GM19043 (cell line): Measurements from ENCODE around the gene PHACTR3.

Source experiments
- ATAC-seq: cut with Tn5 transposase; IDR thresholded peaks from one replicate; pipeline ENCODE4 v1.9.1; 2021; ENCODE audit warnings: low read depth; ENCODE audit not compliant: unreplicated experiment

Gene PHACTR3

GRCh38 chr20:59806578-59806975 is 202.2 kb downstream of the PHACTR3 start:
- ATAC-seq = no peak

GRCh38 chr20:59807909-59808728 is 203.8 kb downstream of the PHACTR3 start:
- ATAC-seq = no peak

GRCh38 chr20:59808729-59809381 is 204.5 kb downstream of the PHACTR3 start:
- no peak for ATAC-seq

- ATAC-seq = no peak
Observed at GRCh38 chr20:59809630-59810448, 205.5 kb downstream of the PHACTR3 start.

- no peak for ATAC-seq
Observed at GRCh38 chr20:59810449-59811187, 206.3 kb downstream of the PHACTR3 start.

- no peak for ATAC-seq
Observed at GRCh38 chr20:59811681-59812171, 207.4 kb downstream of the PHACTR3 start.

GRCh38 chr20:59812286-59813125 is 208.2 kb downstream of the PHACTR3 start:
- no peak for ATAC-seq

GRCh38 chr20:59813126-59813947 is 209.0 kb downstream of the PHACTR3 start:
- no peak for ATAC-seq

- no peak for ATAC-seq
Observed at GRCh38 chr20:59813948-59814839, 209.9 kb downstream of the PHACTR3 start.

GRCh38 chr20:59814840-59815340 is 210.6 kb downstream of the PHACTR3 start:
- no peak for ATAC-seq

- ATAC-seq = no peak
Observed at GRCh38 chr20:59816146-59816738, 211.9 kb downstream of the PHACTR3 start.

GRCh38 chr20:59817406-59817805 is 213.1 kb downstream of the PHACTR3 start:
- no peak for ATAC-seq

- no peak for ATAC-seq
Observed at GRCh38 chr20:59817846-59818615, 213.7 kb downstream of the PHACTR3 start.

GRCh38 chr20:59818911-59819310 is 214.6 kb downstream of the PHACTR3 start:
- ATAC-seq = no peak

- ATAC-seq = no peak
Observed at GRCh38 chr20:59819496-59820203, 215.3 kb downstream of the PHACTR3 start.
